HepG2 (cell line): ENCODE results near the gene UQCR11. TPM values are rescaled to one million over a fixed set of nuclear protein-coding genes. Genes with fewer than 3 reads are reported as not detected.

ENCODE experiments used
- BRCA1 ChIP-seq: sonication (generic); formaldehyde crosslinking; IDR thresholded peaks from 2 replicates; pipeline ENCODE4 v1.4.0; 2020; ENCODE audit warnings: missing genetic modification reagents
- CHCHD3 ChIP-seq: sonication (generic); formaldehyde crosslinking; IDR thresholded peaks from 2 replicates; pipeline ENCODE4 v1.8.0; 2022; ENCODE audit warnings: mild to moderate bottlenecking, missing genetic modification reagents, moderate library complexity
- HES4 ChIP-seq: sonication (generic); formaldehyde crosslinking; IDR thresholded peaks from 2 replicates; pipeline ENCODE4 v1.9.0; 2021; ENCODE audit warnings: mild to moderate bottlenecking, missing genetic modification reagents, borderline replicate concordance
- KDM2A ChIP-seq: sonication (generic); formaldehyde crosslinking; IDR thresholded peaks from 2 replicates; pipeline ENCODE4 v1.4.0; 2020; ENCODE audit warnings: low read depth, missing genetic modification reagents, borderline replicate concordance
- MAZ ChIP-seq, 2 experiments: sonication (generic) in 1 of 2; formaldehyde crosslinking in 1 of 2; IDR thresholded peaks; 2 replicates each; pipeline versions ENCODE4 v1.5.0 to v1.6.1; 2012 to 2020; ENCODE audit warnings: low read depth in 2 of 2, mild to moderate bottlenecking in 2 of 2, borderline replicate concordance in 1 of 2, improper control_type of control experiment in 1 of 2, low read length in 1 of 2, missing genetic modification reagents in 1 of 2, moderate library complexity in 1 of 2
- MEF2D ChIP-seq: sonication (generic); formaldehyde crosslinking; IDR thresholded peaks from 2 replicates; pipeline ENCODE4 v1.5.1; 2020; ENCODE audit warnings: mild to moderate bottlenecking, missing genetic modification reagents
- MXI1 ChIP-seq: IDR thresholded peaks from 3 replicates; pipeline ENCODE4 v1.6.1; 2012; ENCODE audit warnings: low read depth, low read length, inconsistent platforms, borderline replicate concordance
- NFKB2 ChIP-seq: sonication (generic); formaldehyde crosslinking; IDR thresholded peaks from 2 replicates; pipeline ENCODE4 v1.4.0; 2020; ENCODE audit warnings: missing genetic modification reagents, borderline replicate concordance
- PLRG1 ChIP-seq: fragments of 450-650 bp; conservative IDR thresholded peaks from 2 replicates; pipeline ENCODE4 v1.6.1; 2016
- POLR2AphosphoS5 ChIP-seq: IDR thresholded peaks from 2 replicates; pipeline ENCODE4 v1.6.1; 2012; ENCODE audit warnings: low read depth, low read length
- RAD21 ChIP-seq: fragments of 450-650 bp; formaldehyde crosslinking; IDR thresholded peaks from 2 replicates; pipeline ENCODE4 v1.5.0; 2020; ENCODE audit warnings: mild to moderate bottlenecking
- RARA ChIP-seq: IDR thresholded peaks from 2 replicates; pipeline ENCODE4 v1.6.1; 2016; ENCODE audit warnings: missing genetic modification reagents, missing compliant biosample characterization
- SAP130 ChIP-seq: IDR thresholded peaks from 2 replicates; pipeline ENCODE4 v1.6.1; 2016; ENCODE audit warnings: low read depth
- SCMH1 ChIP-seq: sonication (generic); formaldehyde crosslinking; IDR thresholded peaks from 2 replicates; pipeline ENCODE4 v1.9.0; 2021; ENCODE audit warnings: missing genetic modification reagents, mild to moderate bottlenecking, borderline replicate concordance
- SIX1 ChIP-seq: sonication (generic); formaldehyde crosslinking; IDR thresholded peaks from 2 replicates; pipeline ENCODE4 v1.4.0; 2020; ENCODE audit warnings: missing genetic modification reagents, borderline replicate concordance
- WIZ ChIP-seq: sonication (generic); formaldehyde crosslinking; IDR thresholded peaks from 2 replicates; pipeline ENCODE4 v1.5.1; 2020; ENCODE audit warnings: mild to moderate bottlenecking, missing genetic modification reagents
- ZBTB20 ChIP-seq: sonication (generic); formaldehyde crosslinking; IDR thresholded peaks from 2 replicates; pipeline ENCODE4 v1.8.1; 2023; ENCODE audit warnings: missing genetic modification reagents, low read depth, mild to moderate bottlenecking, borderline replicate concordance
- ZMYM4 ChIP-seq: sonication (generic); formaldehyde crosslinking; IDR thresholded peaks from 2 replicates; pipeline ENCODE4 v1.8.1; 2023; ENCODE audit warnings: mild to moderate bottlenecking, missing genetic modification reagents
- ZNF317 ChIP-seq: sonication (generic); formaldehyde crosslinking; IDR thresholded peaks from 2 replicates; pipeline ENCODE4 v1.5.0; 2020; ENCODE audit warnings: mild to moderate bottlenecking, missing genetic modification reagents
- ZNF589 ChIP-seq: sonication (generic); formaldehyde crosslinking; conservative IDR thresholded peaks from 2 replicates; pipeline ENCODE4 v1.8.0; 2022; ENCODE audit warnings: mild to moderate bottlenecking, moderate library complexity, missing genetic modification reagents
- ZNF782 ChIP-seq: sonication (generic); formaldehyde crosslinking; IDR thresholded peaks from 2 replicates; pipeline ENCODE4 v1.4.0; 2020; ENCODE audit warnings: missing genetic modification reagents, mild to moderate bottlenecking, borderline replicate concordance
- ZNF891 ChIP-seq: sonication (generic); formaldehyde crosslinking; IDR thresholded peaks from 2 replicates; pipeline ENCODE4 v1.5.0; 2020; ENCODE audit warnings: mild to moderate bottlenecking, missing genetic modification reagents
- polyA plus RNA-seq, 8 experiments: library from polyadenylated mRNA; depleted of rRNA in 3 of 8; stranded (reverse) in 7 of 8; unstranded in 1 of 8; fragments of >200 nt; fragmentation: Illumina TruSeq in 4 of 8; extraction: Trizol in 4 of 8; gene quantifications; 2 replicates each; pipeline versions ENCODE4 v1.2.1 to v1.2.3, GENCODE V29; 2011 to 2016; ENCODE audit warnings: low read depth in 4 of 8, missing spikeins in 1 of 8, mixed read lengths in 1 of 8; ENCODE audit not compliant: insufficient read depth in 1 of 8
- total RNA-seq, 5 experiments: library from RNA; depleted of rRNA; stranded (reverse); fragments of >200 nt; fragmentation: Illumina TruSeq; extraction: Trizol; gene quantifications; 2 replicates each; pipeline ENCODE4 v1.2.3, GENCODE V29; 2016; ENCODE audit warnings: low read depth in 1 of 5
- TF ChIP-seq, protein P1 (sequence below): sonication (generic); formaldehyde crosslinking; IDR thresholded peaks from 2 replicates; pipeline ENCODE4 v1.9.0; 2022; ENCODE audit warnings: low read depth, missing genetic modification reagents
- TF ChIP-seq, protein P2 (sequence below): sonication (generic); formaldehyde crosslinking; IDR thresholded peaks from 2 replicates; pipeline ENCODE4 v1.4.0; 2020; ENCODE audit warnings: missing genetic modification reagents
- TF ChIP-seq, protein P3 (sequence below): sonication (generic); formaldehyde crosslinking; IDR thresholded peaks from 2 replicates; pipeline ENCODE4 v1.4.0; 2020; ENCODE audit warnings: missing genetic modification reagents, borderline replicate concordance

Gene UQCR11
- total and polyA plus RNA-seq, 2 of the 13 experiments (the other 11 are each of a cell fraction or from before 2014, with no cell fraction given), result 125 to 214 TPM

DNA sequence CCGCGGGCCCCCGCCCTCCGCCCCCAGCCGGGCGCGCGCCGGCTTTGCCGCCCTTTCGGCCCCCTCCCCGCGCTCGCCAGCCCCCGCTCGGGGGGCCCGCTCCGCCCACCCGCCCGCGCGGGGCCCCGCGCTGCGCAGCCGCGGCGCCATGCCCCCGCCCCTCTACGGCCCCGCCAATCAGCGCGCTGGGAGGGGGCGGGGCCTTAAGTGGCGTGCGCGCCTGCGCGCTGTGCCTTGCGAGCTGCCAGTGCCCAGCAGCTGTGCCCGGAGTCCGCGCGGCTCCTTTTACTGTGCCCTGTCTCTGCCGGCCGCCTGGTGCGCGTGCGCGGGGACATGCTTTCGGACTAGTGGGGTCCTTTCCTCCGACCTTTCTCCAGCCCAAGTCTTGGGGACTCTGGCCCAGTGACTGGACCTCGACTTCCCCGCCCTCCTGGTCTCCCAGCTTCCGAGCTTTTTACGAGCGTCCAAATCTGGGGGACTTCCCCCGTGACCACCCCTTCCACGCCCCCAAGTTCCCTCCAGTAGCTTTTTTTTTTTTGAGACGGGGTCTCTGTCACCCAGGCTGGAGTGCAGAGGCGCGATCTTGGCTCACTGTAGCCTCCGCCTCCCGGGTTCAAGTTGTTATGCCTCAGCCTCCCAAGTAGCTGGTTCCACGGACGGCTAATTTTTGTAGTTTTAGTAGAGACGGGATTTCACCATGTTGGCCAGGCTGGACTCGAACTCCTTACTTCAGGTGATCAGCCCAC, 12.3 kb downstream of the UQCR11 start, which contains the start of gene MBD3 (continued):
- TF ChIP-seq KDM2A (CRISPR knock-in tag), result peak; percentile 97
- TF ChIP-seq ZMYM4 (CRISPR knock-in tag), result no peak
- TF ChIP-seq PLRG1, result no peak
- 0 out of 2 replicates have a peak, but pooled peaks have one; percentile 30 for TF ChIP-seq ZBTB20
- no peak for TF ChIP-seq BRCA1 (CRISPR knock-in tag)
- 0 out of 2 replicates have a peak, but pooled peaks have one; percentile 42 for TF ChIP-seq HES4
- peak; percentile 32; the same call in 1 of the 2 replicates for TF ChIP-seq ZNF317
- no peak for TF ChIP-seq ZNF589 (CRISPR knock-in tag)
- TF ChIP-seq SAP130 (CRISPR knock-in tag), result 0 out of 2 replicates have a peak, but pooled peaks have one; percentile 38
- TF ChIP-seq POLR2AphosphoS5, result peak; percentile 86
- TF ChIP-seq MAZ (IDR thresholded peaks at IDR 0.05; ENCODE audit: borderline replicate concordance, low read depth, low read length), result peak; percentile 48; the same call in 1 of the 2 replicates
- TF ChIP-seq MAZ (CRISPR knock-in tag; IDR thresholded peaks at IDR 0.05; ENCODE audit: low read depth), result peak; percentile 26
- TF ChIP-seq, protein P1, sequence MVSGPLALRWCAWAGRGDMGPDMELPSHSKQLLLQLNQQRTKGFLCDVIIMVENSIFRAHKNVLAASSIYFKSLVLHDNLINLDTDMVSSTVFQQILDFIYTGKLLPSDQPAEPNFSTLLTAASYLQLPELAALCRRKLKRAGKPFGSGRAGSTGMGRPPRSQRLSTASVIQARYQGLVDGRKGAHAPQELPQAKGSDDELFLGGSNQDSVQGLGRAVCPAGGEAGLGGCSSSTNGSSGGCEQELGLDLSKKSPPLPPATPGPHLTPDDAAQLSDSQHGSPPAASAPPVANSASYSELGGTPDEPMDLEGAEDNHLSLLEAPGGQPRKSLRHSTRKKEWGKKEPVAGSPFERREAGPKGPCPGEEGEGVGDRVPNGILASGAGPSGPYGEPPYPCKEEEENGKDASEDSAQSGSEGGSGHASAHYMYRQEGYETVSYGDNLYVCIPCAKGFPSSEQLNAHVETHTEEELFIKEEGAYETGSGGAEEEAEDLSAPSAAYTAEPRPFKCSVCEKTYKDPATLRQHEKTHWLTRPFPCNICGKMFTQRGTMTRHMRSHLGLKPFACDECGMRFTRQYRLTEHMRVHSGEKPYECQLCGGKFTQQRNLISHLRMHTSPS (CRISPR knock-in tag), result peak; percentile 69; the same call in 1 of the 2 replicates
- TF ChIP-seq SIX1 (CRISPR knock-in tag), result no peak
- no peak for TF ChIP-seq MEF2D (CRISPR knock-in tag)
- TF ChIP-seq, protein P2, sequence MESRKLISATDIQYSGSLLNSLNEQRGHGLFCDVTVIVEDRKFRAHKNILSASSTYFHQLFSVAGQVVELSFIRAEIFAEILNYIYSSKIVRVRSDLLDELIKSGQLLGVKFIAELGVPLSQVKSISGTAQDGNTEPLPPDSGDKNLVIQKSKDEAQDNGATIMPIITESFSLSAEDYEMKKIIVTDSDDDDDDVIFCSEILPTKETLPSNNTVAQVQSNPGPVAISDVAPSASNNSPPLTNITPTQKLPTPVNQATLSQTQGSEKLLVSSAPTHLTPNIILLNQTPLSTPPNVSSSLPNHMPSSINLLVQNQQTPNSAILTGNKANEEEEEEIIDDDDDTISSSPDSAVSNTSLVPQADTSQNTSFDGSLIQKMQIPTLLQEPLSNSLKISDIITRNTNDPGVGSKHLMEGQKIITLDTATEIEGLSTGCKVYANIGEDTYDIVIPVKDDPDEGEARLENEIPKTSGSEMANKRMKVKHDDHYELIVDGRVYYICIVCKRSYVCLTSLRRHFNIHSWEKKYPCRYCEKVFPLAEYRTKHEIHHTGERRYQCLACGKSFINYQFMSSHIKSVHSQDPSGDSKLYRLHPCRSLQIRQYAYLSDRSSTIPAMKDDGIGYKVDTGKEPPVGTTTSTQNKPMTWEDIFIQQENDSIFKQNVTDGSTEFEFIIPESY (CRISPR knock-in tag), result no peak
- TF ChIP-seq CHCHD3 (CRISPR knock-in tag), result no peak
- peak; percentile 83; the same call in 1 of the 3 replicates for TF ChIP-seq MXI1
- no peak for TF ChIP-seq RARA (CRISPR knock-in tag)
- no peak for TF ChIP-seq SCMH1 (CRISPR knock-in tag)
- TF ChIP-seq, protein P3, sequence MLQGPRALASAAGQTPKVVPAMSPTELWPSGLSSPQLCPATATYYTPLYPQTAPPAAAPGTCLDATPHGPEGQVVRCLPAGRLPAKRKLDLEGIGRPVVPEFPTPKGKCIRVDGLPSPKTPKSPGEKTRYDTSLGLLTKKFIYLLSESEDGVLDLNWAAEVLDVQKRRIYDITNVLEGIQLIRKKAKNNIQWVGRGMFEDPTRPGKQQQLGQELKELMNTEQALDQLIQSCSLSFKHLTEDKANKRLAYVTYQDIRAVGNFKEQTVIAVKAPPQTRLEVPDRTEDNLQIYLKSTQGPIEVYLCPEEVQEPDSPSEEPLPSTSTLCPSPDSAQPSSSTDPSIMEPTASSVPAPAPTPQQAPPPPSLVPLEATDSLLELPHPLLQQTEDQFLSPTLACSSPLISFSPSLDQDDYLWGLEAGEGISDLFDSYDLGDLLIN, result no peak
- TF ChIP-seq RAD21, result peak; percentile 22; the same call in 1 of the 2 replicates
- TF ChIP-seq ZNF782, result peak; percentile 48; the same call in 1 of the 2 replicates
- peak; percentile 15; the same call in 1 of the 2 replicates for TF ChIP-seq ZNF891 (CRISPR knock-in tag)
- peak; percentile 29; the same call in 1 of the 2 replicates for TF ChIP-seq NFKB2 (CRISPR knock-in tag)
- no peak for TF ChIP-seq WIZ (CRISPR knock-in tag)
